Spleen (tissue), 11 donors: ENCODE results near the gene CDC42BPA. TPM values are rescaled to one million over a fixed set of nuclear protein-coding genes. Genes with fewer than 3 reads are reported as not detected.

Source experiments
- DNase-seq: peaks from one replicate; pipeline ENCODE4 v3.0.0-alpha.2; 2020
- H3K27ac ChIP-seq, 8 donors: fragments of 200-600 bp; sonication (generic) in 7 of 8; 1 replicate in 4 of 8; 2 replicates in 4 of 8; pipeline versions ENCODE4 v1.5.0 to v1.8.0; 2016 to 2021; ENCODE audit warnings: inconsistent platforms in 4 of 8, mild to moderate bottlenecking in 4 of 8, moderate library complexity in 1 of 8
- H3K27me3 ChIP-seq, 7 donors: fragments of 200-600 bp; sonication (generic) in 6 of 7; replicated peaks in 1 of 7; 1 replicate in 4 of 7; 2 replicates in 3 of 7; pipeline versions ENCODE4 v1.5.0 to v1.8.0; 2016 to 2021; ENCODE audit warnings: inconsistent platforms in 3 of 7, mild to moderate bottlenecking in 1 of 7
- H3K36me3 ChIP-seq, 6 donors: fragments of 200-600 bp; sonication (generic) in 5 of 6; 1 replicate in 4 of 6; 2 replicates in 2 of 6; pipeline versions ENCODE4 v1.5.0 to v1.8.0; 2016 to 2021; ENCODE audit warnings: inconsistent platforms in 2 of 6
- H3K4me1 ChIP-seq, 6 donors: fragments of 200-600 bp; sonication (generic) in 5 of 6; 1 replicate in 3 of 6; 2 replicates in 3 of 6; pipeline versions ENCODE4 v1.5.0 to v1.8.0; 2016 to 2021; ENCODE audit warnings: inconsistent platforms in 3 of 6
- H3K4me3 ChIP-seq, 8 donors: fragments of 200-600 bp; sonication (generic) in 7 of 8; 1 replicate in 4 of 8; 2 replicates in 4 of 8; pipeline versions ENCODE4 v1.5.0 to v1.8.0; 2016 to 2021; ENCODE audit warnings: inconsistent platforms in 4 of 8, mild to moderate bottlenecking in 4 of 8, moderate library complexity in 2 of 8
- H3K9me3 ChIP-seq, 8 donors: fragments of 200-600 bp; sonication (generic) in 7 of 8; 1 replicate in 4 of 8; 2 replicates in 4 of 8; pipeline versions ENCODE4 v1.5.0 to v1.8.0; 2016 to 2021; ENCODE audit warnings: inconsistent platforms in 4 of 8
- POLR2A ChIP-seq, 3 donors: fragments of 450-650 bp; IDR thresholded peaks; one replicate each; pipeline ENCODE4 v1.5.1; 2017; ENCODE audit warnings: antibody characterized with exemption in 3 of 3, mild to moderate bottlenecking in 1 of 3
- POLR2AphosphoS5 ChIP-seq, 3 donors: sonication (generic); formaldehyde crosslinking; IDR thresholded peaks; one replicate each; pipeline ENCODE4 v1.5.1; 2017; ENCODE audit warnings: antibody characterized with exemption in 3 of 3
- WGBS, 5 donors: extraction: QIAGEN DNeasy Blood & Tissue Kit in 3 of 5; methylation state at CpG; one replicate each; pipeline versions ENCODE4 v1.1.5 to v1.1.7; 2013 to 2018; 5-methylcytosine and 5-hydroxymethylcytosine counted together
- intact Hi-C: fragments of 100-400 bp; cut with DNase I; formaldehyde crosslinking; loops from one replicate; pipeline ENCODE4 v1.15.0; 2023; ENCODE audit warnings: low total_unique reads
- polyA plus RNA-seq, 3 donors: library from polyadenylated mRNA; stranded (reverse); fragments of 200-250 nt; gene quantifications; one replicate each; pipeline ENCODE4 v1.2.1, GENCODE V29; 2013
- total RNA-seq, 7 donors: library from RNA; depleted of rRNA in 3 of 7; stranded (reverse); fragments of >200 nt in 3 of 7; fragmentation: NEBNext Ultra II Directional in 4 of 7; extraction: Animal tissue kit (Norgen Biotek cat#: 25700) in 4 of 7; gene quantifications; one replicate each; pipeline versions ENCODE4 v1.1.0 to v1.2.1, GENCODE V29; 2016 to 2021
- TF ChIP-seq, protein P1 (sequence below), 11 experiments: fragments of 200-600 bp in 7 of 11; fragments of 450-650 bp in 4 of 11; sonication (generic) in 4 of 11; IDR thresholded peaks in 8 of 11; conservative IDR thresholded peaks in 3 of 11; 1 replicate in 7 of 11; 2 replicates in 4 of 11; pipeline versions ENCODE4 v1.4.0 to v1.8.0; 2016 to 2021; ENCODE audit warnings: antibody characterized with exemption in 11 of 11, inconsistent platforms in 4 of 11, mild to moderate bottlenecking in 1 of 11
- donor health status: healthy with polysubstance abuse.
- donor health status: DM: no; HTN: no; CAD: no; lungs with moderate emphysema.
- donor health status: DM: no; HTN: no; CAD: no.
- donor health status: Bipolar disorder and iron deficiency.
- donor health status: healthy.
- donor health status: DM: no; HTN: no; CAD: no.
- donor health status: DM: yes; HTN: yes; CAD: no.

The CDC42BPA gene
- total and polyA plus RNA-seq, 10 donors: 1.1 to 36.4 (median 27.6) TPM

DNA sequence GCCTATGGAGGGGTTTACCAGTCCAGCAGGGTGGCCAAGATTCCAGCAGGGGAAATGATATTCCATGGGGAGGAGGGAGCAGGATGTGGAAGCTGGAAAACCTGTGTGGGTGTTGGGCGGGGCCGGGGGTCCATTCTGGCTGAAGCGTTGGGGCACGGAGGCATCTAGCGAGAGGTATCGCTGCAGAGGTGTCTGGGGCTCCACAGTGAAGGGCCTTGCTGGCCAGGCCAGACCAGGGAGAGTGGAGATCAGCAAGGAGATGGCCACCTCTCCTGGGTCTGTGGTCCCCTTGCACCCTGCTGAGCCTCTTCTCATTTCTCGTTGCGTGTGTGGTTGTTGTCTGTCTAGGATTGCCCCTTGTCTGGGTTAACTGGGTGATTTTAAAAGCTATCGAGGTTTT lies 372.0 kb downstream of the CDC42BPA start:
- Histone ChIP-seq H3K36me3 (peaks cover 0 to 23% (median 2%) of the 10 kb centered on the region in 6 donors), H3K27ac (no peak overlapping the region), H3K4me1 (peaks cover 2 to 79% (median 32%) of the 10 kb centered on the region in 6 donors), H3K4me3 (no peak overlapping the region), H3K9me3 (peaks cover 0 to 8% (median 2%) of the 10 kb centered on the region in 8 donors), H3K27me3 (no peaks in the 10 kb centered on the region)
- intact Hi-C loops: no loop called here
- DNase-seq: no peak
- WGBS, 5 donors: 88 to 96% (median 94%) methylated on average over 9 of the region's 9 CpGs
- TF ChIP-seq POLR2AphosphoS5 (IDR thresholded peaks at IDR 0.05) (no peak), POLR2A (IDR thresholded peaks at IDR 0.05) (no peak)
- TF ChIP-seq, protein P1, sequence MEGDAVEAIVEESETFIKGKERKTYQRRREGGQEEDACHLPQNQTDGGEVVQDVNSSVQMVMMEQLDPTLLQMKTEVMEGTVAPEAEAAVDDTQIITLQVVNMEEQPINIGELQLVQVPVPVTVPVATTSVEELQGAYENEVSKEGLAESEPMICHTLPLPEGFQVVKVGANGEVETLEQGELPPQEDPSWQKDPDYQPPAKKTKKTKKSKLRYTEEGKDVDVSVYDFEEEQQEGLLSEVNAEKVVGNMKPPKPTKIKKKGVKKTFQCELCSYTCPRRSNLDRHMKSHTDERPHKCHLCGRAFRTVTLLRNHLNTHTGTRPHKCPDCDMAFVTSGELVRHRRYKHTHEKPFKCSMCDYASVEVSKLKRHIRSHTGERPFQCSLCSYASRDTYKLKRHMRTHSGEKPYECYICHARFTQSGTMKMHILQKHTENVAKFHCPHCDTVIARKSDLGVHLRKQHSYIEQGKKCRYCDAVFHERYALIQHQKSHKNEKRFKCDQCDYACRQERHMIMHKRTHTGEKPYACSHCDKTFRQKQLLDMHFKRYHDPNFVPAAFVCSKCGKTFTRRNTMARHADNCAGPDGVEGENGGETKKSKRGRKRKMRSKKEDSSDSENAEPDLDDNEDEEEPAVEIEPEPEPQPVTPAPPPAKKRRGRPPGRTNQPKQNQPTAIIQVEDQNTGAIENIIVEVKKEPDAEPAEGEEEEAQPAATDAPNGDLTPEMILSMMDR (IDR thresholded peaks at IDR 0.05 in 8 of 11, conservative IDR thresholded peaks at IDR 0.05 in 3 of 11): no peak

DNA sequence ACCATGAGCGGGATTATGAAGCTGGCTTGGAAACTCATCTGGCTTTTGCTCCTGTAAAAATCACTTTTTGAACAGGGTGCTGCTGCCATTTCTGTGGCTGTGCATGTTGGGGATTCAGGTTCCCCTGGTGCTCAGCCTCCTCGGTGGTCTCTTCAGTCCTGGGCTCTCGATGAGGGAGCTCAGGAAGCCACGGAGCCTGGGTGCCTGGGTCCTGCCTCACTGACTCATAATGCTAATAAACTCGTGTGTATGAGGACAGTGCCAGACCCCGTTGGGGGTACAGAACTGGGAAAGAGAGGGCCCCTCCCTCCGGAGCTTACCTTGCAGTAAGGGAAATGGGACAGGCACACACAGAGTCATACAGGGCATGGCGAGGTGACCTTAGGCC lies 372.4 kb downstream of the CDC42BPA start:
- H3K36me3 ChIP-seq: peaks cover 0 to 23% (median 2%) of the 10 kb centered on the region in 6 donors
- H3K27me3 ChIP-seq: no peaks in the 10 kb centered on the region
- H3K4me3 ChIP-seq: no peak overlapping the region
- WGBS, 5 donors: 79 to 92% (median 87%) methylated on average over 8 of the region's 8 CpGs
- DNase-seq: no peak
- no peak for TF ChIP-seq POLR2A (IDR thresholded peaks at IDR 0.05)
- TF ChIP-seq POLR2AphosphoS5 (IDR thresholded peaks at IDR 0.05): no peak
- TF ChIP-seq, protein P1 (IDR thresholded peaks at IDR 0.05 in 8 of 11, conservative IDR thresholded peaks at IDR 0.05 in 3 of 11): no peak
- H3K27ac ChIP-seq: no peak overlapping the region
- peaks cover 0 to 8% (median 2%) of the 10 kb centered on the region in 8 donors for H3K9me3 ChIP-seq
- intact Hi-C loops: no loop called here
- H3K4me1 ChIP-seq: peaks cover 6 to 79% (median 34%) of the 10 kb centered on the region in 6 donors

DNA sequence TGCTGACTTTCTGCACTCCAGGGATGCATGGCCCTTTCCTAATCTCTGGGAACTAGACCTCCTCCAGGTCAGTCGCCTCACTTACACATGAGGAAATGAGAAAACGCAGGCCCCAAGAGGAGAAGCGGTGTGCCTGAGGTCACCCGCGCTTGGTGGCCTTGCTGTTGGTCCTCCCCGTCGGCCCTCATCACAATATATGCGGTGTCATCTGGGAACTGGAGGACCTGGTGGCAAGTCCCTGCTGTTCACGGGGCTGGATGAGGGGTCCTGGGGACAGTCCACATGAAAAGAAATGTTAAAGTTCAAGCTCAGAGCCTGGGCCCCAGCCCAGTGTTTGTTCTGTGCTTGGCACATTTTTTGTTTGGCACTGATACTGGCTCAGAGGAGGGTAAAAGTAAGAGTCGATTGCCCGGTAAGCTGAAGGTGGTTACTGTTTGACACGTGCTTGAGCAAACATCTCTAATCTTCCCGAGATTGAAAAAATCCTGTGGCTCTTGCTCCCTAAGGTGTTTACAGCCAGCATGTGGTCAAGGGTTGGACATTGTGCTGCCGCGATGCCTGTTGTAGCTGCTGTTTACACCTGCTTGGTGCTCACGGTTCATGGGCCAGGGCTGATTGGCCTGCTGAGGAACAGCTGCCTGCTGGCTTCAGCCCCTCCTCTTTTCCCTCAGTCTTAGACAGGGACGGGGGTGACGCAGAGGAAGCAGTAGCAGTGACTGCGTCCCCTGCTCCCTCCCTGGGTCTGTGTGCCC lies 373.0 kb downstream of the CDC42BPA start:
- Histone ChIP-seq H3K36me3 (peaks cover 0 to 23% (median 2%) of the 10 kb centered on the region in 6 donors), H3K27me3 (no peaks in the 10 kb centered on the region), H3K9me3 (peaks cover 0 to 8% (median 2%) of the 10 kb centered on the region in 8 donors), H3K4me1 (peaks cover 8 to 78% (median 38%) of the 10 kb centered on the region in 6 donors), H3K4me3 (no peak overlapping the region), H3K27ac (peak overlapping the region in 2 of 8 donors; percentile 8 to 21)
- WGBS, 5 donors: 68 to 75% (median 71%) methylated on average over 19 of the region's 19 CpGs
- intact Hi-C loops: no loop called here
- TF ChIP-seq, protein P1 (IDR thresholded peaks at IDR 0.05 in 8 of 11, conservative IDR thresholded peaks at IDR 0.05 in 3 of 11): no peak
- TF ChIP-seq POLR2A (IDR thresholded peaks at IDR 0.05): no peak
- no peak for TF ChIP-seq POLR2AphosphoS5 (IDR thresholded peaks at IDR 0.05)
- no peak for DNase-seq

DNA sequence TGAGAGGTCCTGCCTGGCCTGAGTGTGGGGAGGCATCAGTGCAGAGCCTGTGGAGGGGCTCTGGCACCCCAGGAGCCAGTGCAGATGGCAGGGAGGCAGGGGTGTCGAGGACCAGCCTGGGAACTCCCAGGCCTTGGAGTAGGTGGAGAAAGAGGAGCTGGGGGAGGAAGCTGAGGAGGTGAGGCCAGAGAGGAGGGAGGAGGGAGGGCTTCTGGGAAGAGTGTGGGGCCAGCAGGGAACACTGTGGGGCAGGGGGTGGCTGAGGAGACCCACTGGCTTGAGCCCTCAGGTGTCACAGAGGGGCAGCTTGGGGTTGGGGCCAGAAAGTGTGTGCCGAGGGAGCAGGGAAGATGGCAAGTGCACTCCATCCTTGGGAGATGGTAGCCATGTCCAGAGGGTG lies 374.4 kb downstream of the CDC42BPA start:
- DNase-seq: no peak
- no peak overlapping the region for H3K27ac ChIP-seq
- TF ChIP-seq, protein P1 (IDR thresholded peaks at IDR 0.05 in 8 of 11, conservative IDR thresholded peaks at IDR 0.05 in 3 of 11): no peak
- TF ChIP-seq POLR2AphosphoS5 (IDR thresholded peaks at IDR 0.05) (no peak), POLR2A (IDR thresholded peaks at IDR 0.05) (no peak)
- peaks cover 0 to 8% (median 2%) of the 10 kb centered on the region in 8 donors for H3K9me3 ChIP-seq
- H3K36me3 ChIP-seq: peaks cover 0 to 14% (median 0%) of the 10 kb centered on the region in 6 donors
- H3K27me3 ChIP-seq: no peaks in the 10 kb centered on the region
- intact Hi-C loops: no loop called here
- no peak overlapping the region for H3K4me3 ChIP-seq
- WGBS, 5 donors: 76 to 97% (median 83%) methylated on average over 2 of the region's 2 CpGs
- H3K4me1 ChIP-seq: peaks cover 8 to 69% (median 42%) of the 10 kb centered on the region in 6 donors
